CD1c-positive myeloid dendritic cell (primary cell): ENCODE results near the gene TAS2R46.
"Not testable (repeated sequence)": the region's sequence is repeated elsewhere in the genome, so short reads cannot be mapped to it uniquely, and the experiment has no call there.

Source experiments
- DNase-seq: peaks from one replicate; pipeline ENCODE4 v3.0.0-alpha.2; 2016; ENCODE audit errors: extremely low spot score

Gene TAS2R46

DNA sequence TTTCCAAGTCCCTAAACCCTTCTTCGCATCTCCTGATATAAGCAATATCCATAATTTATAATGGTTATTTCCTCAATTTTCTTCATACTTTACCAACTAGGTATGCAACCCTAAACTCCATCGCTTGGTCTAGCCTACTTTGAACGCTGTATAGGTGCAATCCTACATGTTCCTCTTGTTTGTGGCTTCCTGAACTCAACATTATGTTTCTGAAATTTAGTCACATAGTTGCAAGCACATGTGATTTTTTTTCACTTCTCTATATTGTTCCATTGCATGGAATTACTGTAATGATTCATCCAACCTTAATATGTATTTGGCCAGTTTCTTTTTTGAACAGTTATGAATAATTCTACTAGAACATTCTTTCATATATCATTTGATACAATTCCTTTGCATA is 28.1 kb downstream of the TAS2R46 start:
- DNase-seq = not testable (repeated sequence)

DNA sequence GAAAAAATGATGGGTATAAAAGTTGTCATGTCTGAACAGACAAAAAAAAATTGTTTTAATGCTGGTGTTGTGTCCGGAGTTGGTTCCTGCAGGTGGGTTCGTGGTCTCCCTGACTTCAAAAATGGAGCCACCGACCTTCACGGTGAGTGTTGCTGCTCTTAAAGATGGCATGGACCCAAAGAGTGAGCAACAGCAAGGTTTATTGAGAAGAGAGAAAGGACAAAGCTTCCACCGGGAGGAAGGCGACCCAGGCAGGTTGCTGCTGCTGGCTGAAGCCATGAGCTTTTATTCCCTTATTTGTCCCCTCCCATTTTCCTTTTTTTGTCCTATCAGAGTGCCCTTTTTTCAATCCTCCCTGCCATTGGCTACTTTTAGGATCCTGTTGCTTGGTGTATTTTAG is 30.8 kb downstream of the TAS2R46 start, which contains the start of gene TAS2R31:
TAS2R31 (minus strand) TSS at position 101 of the 400 bp plus-strand sequence; CDS start at position 29, 72 bp downstream.
- DNase-seq = no peak

DNA sequence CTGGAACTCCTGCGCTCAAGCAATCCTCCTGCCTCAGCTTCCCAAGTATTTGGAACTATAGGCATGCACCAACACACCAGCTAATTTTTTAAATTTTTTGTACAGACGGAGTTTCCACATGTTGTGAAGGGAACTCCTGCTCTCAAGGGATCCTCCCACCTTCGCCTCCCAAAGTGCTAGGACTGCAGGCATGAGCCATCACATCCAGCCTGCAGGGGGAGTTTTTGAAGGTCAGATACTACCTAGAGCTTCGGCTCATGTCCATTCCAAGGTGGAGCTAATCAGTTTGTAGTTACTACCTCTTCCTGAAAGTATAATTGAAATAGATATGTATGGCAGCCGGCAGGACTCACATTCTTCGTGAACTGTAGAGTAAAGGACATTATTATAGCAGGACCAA is 36.0 kb downstream of the TAS2R46 start:
- DNase-seq = no peak

DNA sequence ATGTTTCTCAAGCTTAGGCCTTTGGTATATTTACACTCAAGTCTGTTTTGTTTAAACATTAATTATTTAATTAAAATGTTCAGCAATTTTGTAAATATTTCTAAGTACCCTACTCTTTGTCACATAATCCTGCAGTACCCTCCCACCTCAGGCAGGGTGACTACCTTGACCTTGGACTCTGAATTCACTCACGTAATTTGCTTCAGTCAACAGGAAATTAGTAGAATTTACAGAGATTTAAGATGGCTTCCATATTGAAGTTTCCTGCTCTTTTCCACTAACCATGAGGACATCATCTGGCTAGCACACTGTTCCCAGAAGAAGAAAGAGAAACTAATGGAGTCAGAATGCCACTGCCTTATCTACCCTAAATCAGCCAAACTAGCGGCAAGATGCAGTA is 38.7 kb downstream of the TAS2R46 start:
- DNase-seq = no peak

DNA sequence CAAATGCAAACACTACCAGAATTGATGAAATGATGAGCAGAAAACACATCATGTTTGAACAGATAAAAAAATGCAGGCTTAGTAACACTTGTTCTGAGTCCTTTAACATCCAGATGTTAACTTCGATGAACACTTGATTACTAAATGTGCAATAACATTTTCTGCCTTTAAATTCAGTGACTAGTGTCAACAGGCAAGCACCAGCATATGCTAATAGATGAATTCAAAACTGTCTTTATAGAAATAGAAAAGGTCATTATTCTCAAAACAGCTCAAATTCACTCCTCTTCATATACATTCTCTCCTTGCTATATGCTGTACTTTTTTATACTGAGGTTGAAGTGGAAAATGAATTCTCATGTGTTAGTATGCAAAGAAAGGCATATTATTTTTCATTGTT is 39.6 kb downstream of the TAS2R46 start, which contains the start of gene TAS2R19:
TAS2R19 (minus strand) TSS at position 101 of the 400 bp plus-strand sequence; CDS start at position 52, 49 bp downstream.
- DNase-seq = no peak

DNA sequence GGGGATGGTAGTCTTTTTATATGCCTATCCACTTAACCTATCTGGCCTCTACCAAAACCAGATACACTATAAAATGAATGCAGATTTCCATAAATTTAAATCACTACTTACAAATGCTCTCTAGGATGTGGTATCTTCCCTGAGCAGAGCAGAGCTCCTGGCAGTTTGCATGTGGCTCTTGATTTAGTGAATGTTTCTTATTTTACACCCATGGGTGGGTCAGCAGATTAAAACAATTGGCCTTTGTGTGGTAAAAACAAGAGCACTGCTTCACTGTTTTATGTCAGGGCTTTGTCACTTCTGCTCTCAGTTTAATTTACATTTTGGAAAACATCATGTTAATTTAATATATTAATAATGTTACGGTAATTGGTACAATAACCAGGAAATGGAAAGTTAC is 45.2 kb downstream of the TAS2R46 start:
- no peak for DNase-seq

DNA sequence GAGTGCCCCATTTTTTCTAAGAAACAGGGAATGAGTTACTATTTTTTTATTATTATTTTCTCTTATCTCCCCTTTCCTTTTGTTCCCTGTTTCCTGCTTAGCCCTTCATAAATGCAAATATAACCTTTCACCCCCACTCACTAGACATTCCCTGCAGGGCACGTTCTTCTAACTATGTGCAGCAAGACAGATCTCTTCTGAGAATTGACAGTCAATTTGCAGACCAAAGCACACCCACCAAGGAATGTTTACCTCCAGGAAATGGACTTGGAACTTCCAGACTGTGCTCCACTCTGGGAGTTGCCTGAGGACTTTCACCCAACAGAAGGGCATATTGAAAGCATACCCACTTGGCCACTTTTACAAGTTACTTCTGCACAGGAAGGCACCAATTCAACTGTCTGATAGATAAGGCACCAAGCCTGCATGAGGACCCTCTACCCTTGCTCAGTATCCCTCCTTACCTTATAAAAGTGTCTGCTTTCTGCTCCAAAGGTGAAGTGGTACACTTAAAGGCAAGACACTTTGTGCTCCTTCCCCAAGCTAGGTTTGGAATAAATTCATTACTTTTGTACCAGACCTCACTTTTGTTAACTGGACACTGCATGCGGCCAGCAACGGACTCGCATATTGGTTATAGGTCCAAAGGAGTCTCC is 46.2 kb downstream of the TAS2R46 start:
- no peak for DNase-seq

DNA sequence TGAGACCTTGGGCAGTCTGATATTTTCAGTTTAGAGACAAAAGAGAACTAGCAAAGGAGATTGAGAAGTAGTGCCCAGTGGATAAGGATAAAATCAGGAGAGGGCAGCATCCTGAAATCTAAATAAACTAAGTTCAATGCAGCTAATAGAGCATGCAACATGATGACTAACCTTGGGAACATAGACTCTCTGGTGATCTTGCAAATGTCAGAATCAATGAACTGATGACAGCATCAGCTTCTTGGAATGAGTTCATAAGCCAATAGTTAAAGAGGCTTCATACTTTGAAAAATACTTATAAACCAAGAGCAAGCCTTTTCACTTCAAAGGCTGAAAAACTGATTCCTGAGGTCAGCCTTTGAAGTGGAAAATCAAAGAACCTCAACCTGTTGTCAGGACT is 47.9 kb downstream of the TAS2R46 start:
- DNase-seq = no peak
